Hematopoietic multipotent progenitor cell treated with erythropoietin and hydrocortisone succinate and interleukin-3 and kit ligand, for 6 days (in vitro differentiated cells): ENCODE measurements around the gene MTFP1.

Experiments used
- DNase-seq: peaks from one replicate; pipeline ENCODE4 v3.0.0-alpha.2; 2015

The MTFP1 gene

GRCh38 chr22:30426388-30427353 is 1.1 kb downstream of the MTFP1 start:
- peak; percentile 98 for DNase-seq

DNA sequence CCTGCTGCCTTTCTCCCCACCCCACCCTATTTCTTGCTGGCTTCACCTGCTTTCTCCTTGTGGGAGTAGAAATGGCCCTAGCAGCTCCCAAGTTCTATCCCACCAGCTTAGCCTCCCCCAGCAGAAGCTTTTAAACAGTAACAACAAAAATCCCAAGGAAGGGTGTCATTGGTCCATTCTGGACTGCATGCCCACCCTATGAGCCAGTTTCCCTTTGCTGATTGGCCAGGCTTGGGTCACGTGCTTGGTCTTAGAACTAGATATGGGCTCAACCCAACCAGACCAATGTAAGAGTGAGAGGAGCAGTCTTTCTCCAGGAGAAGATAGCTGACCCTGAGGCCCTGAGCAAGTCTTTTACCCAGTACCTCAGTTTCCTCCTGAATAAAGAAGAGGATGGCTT is 2.3 kb downstream of the MTFP1 start:
- no peak for DNase-seq

GRCh38 chr22:30429887-30430286 is 4.3 kb downstream of the MTFP1 start:
- no peak for DNase-seq

DNA sequence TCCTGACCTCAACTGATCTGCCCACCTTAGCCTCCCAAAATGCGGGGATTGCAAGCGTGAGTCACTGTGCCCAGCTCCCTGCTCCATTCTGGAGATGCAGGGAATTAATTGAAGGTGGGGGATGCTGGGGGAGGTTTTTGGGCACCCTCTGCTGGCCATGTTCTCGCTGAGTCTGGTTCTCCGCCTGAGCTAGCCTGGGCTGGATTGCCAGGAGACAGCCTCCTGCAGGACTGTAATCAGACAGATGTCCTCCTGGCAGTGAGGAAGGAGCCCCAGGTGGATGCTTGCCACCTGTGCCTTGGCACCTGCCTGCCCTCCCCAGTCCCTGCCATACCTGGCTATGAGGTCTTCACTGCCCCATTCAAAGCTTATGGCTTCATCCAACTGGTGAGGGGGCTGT is 5.4 kb downstream of the MTFP1 start:
- no peak for DNase-seq

- DNase-seq, result no peak
Observed at GRCh38 chr22:30432096-30432495, 6.5 kb downstream of the MTFP1 start.

DNA sequence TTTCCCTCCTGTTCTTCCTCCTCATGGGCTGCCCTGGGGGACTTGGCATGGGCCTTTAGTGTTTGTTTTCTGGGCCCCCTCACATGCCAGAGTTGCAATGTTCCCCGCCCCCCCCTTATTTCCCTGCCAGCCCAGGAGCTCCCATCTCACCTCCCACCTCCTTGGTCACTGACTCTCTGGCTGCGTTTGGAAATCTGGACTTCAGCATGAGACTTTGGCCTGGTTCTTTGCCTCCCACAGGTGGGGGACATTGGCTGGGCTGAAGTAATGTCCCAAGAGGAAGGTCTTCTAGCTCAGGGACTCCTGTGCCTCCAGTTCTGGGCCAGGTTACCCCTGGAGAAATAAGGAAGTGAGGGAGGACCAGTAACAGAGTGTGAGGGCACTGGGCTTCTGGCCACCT is 7.0 kb downstream of the MTFP1 start:
- no peak for DNase-seq

DNA sequence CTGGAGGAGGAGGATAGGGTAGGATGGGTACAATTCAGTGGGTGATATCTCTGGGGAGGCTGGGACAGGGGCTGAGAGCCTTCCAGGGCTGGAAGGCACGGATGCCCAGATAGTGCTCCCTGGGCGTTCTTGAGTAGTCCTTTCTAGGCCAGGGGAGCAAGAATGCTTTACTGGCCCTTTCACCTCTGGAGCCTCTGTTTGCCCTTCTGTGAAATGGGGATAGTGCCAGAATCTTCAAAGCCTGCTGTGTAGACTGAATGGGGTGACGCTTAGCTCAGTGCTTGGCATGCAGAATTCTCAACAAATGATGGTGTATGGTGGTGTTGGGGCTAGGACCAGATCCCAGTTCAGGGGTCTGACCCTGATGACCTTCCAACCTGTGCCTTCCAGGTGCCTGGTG is 7.7 kb downstream of the MTFP1 start:
- no peak for DNase-seq

DNA sequence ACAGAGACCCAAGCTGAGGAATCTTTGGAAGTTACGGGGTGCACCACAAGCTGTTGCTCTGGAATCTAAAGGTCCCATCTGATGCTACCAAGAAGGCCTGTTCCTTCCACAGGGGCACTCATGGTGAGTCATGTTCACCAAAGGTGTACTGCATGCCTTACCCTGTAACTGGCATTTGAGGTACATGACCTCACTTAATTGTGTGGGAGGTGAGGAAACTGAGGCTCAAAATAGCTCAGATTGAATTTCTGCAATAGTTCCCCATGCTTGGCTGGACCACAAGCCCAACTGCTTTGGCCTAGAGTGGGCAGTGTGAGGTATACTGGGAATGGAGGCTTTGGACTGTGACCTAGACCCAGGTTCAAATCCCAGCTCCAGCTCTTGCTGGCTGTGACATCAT is 8.2 kb downstream of the MTFP1 start:
- DNase-seq, result no peak

DNA sequence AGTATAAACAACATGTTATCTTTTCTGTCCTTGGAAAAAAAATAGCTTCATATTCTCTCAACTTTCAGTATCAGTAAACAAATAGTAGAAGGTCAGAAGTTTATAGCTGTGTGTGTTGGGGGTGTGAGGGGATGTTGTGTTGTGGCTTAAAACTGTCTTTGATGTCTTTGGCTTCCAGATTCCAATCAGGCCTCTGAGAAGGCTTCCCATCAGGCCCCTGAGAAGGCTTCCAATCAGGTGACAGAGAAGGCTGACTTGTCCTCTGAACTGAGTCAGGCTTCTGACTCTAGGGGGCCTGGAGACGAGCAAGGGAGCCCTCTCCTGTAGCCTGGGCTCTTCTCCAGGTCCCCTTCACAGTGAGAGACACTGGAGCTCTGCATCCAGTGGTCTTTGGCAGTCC is 9.3 kb downstream of the MTFP1 start:
- DNase-seq, result no peak

DNA sequence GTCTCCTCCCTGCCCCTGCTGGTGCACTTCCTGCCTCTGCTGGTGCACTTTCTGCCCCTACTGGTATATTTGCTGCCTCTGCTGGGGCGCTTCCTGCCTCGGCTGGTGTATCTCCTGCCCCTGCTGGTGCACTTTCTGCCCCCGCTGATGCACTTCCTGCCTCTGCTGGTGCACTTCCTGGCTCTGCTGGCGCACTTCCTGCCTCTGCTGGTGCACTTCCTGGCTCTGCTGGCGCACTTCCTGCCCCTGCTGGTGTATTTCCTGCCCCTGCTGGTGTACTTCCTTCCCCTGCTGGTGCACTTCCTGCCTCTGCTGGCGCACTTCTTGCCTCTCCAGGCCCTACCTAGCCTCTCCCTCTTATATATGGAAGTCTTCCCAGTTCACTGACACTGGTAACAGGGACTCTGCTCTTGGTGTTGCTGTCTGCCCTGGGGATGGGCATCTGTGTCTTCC is 10.1 kb downstream of the MTFP1 start:
- DNase-seq, result peak; percentile 46

GRCh38 chr22:30436196-30436595 is 10.6 kb downstream of the MTFP1 start:
- DNase-seq, result no peak

DNA sequence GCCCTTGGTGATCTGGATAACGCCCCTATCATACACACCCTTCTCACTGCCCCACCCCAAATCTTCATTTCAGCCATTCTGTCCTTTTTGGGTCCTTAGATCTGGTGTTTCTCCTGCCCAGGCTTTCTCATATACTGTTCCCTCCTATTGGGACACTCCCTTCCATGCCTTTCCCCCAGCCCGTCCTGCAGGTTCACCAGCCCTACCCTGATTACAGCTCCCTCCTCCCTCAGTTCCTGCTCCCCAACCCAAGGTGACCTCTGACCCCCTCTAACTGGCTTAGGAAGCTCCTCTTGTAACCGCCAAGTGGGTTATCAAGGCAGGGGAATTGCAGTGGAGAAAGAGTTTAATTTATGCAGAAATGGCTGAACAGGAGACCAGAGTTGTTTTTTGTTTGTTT is 13.0 kb downstream of the MTFP1 start:
- DNase-seq, result peak; percentile 44

GRCh38 chr22:30439226-30439625 is 13.7 kb downstream of the MTFP1 start:
- DNase-seq, result no peak

GRCh38 chr22:30439836-30440235 is 14.3 kb downstream of the MTFP1 start:
- no peak for DNase-seq

- no peak for DNase-seq
Observed at GRCh38 chr22:30441088-30441487, 15.5 kb downstream of the MTFP1 start.

DNA sequence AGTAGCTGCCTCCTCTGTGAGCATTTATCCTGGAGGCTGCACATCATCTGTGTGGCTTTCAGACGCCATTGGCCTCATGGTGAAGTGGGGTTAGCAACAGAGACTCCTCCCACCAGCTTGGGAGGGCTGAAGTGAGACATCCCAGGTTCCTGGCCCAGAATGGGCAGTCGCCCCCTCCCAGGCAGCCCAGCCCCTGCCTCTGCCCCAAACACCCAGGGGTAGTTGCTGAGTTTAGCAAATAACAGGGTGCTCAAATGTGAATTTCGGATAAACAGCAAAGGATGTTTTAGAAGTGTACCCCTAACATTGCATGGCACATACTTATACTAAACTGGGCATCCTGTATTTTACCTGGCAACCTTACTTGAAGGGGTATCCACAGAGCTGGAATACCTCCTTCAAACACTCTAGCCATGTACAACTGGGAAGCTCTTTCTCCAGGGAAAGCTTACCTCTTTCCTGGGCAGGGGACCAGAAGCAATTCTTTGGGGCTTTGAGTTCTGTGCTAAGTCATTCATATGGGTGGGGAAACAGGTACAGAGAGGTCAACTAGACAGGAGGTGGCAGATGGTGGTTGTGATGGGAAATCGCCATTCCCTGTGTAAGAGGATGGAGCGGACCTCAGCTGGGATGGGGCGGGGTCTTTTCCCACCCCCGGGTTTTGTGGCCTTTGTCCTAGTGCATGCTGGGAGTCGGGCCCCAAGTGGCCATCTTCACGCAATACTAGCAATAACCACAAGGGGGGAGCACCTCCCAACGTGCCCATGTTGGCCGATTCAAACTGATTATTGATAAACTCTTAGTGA is 19.3 kb downstream of the MTFP1 start:
- DNase-seq, result peak; percentile 84

DNA sequence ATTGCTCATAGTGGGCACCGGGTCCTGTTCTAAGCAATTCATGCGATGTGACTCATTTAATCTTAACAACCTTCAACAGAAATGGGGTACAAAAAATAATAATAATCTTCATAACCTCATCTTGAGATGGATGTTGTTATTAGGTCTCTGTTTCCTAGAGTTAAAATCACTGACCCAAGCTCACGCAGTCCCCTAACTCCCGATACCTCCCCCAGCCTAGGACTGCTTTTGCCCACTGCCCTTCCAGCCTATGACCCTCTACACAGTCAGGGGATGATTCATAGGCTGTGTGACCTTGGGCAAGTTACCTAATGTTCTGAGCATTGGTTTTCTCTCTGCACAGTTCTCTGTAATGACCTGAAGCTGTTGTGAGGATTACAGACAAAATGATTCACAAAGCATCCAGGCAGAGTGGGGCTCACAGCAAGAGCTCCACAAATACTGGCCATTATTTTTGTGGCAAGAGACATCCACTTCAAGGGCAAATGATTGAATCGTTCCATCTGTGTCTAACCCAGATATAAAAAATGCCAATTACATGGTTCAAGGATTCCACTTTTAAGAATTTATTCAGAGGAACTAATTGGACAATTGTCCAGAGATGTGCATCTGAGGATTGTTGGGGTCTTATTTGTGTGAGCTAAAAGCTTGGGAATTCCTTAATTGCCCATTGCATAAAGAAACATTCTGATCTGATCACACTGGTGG is 20.0 kb downstream of the MTFP1 start:
- DNase-seq, result no peak

GRCh38 chr22:30447656-30448055 is 22.1 kb downstream of the MTFP1 start:
- peak; percentile 93 for DNase-seq

- peak; percentile 95 for DNase-seq
Observed at GRCh38 chr22:30451488-30451887, 25.9 kb downstream of the MTFP1 start.

DNA sequence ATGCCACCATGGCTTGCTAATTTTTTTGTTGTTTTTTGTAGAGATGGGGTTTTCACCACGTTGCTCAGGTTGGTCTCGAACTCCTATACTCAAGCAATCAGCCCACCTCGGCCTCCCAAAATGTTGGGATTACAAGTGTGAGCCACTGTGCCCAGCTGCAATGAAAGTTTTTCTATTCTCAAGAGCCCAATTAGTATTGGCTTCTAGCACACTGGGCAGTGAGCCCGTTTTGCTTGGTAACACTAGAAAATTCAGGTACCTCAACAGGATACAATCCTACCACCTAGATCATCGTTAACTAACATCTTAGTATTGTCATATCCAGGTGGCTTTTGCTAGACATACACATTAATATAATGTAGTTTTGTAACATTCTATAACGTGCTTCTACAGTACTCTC is 27.3 kb downstream of the MTFP1 start:
- DNase-seq, result no peak

DNA sequence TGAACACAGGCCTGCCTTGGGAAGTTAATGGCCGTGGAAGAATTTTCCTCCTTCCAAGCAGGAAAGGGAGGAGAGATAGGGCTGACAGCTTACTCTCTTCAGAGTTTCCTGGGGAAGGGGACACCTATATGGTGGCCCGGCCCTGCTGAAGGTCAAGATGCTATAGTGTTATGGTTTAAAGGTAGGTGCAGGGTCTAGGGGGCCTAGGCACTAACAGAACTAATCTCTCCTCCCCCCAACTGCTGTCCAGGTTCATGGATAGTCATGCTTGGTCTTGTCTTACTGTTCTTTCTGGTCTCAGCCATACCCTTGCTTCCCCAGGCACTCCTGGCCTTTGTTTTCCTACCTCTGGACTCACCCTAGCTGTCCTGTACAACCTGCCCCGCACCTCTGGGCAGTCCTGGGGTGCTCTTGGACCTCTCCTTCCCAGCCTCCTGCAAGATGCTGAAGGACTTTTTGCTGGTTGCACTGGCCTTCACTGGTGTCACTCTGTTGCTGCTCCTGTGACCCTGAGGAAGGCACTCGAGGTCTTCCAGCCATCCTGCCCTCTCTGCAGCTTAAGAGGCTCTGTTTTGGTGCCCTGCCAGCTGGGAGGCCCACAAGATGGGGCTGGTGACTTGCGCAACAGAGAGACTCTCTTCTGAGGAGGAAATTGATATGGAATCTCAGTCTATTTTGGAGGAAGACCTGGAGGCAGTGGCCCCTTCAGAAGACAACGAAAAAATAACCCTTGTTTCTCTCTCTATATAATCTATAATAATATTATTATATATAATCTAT is 28.4 kb downstream of the MTFP1 start:
- DNase-seq, result peak; percentile 92

DNA sequence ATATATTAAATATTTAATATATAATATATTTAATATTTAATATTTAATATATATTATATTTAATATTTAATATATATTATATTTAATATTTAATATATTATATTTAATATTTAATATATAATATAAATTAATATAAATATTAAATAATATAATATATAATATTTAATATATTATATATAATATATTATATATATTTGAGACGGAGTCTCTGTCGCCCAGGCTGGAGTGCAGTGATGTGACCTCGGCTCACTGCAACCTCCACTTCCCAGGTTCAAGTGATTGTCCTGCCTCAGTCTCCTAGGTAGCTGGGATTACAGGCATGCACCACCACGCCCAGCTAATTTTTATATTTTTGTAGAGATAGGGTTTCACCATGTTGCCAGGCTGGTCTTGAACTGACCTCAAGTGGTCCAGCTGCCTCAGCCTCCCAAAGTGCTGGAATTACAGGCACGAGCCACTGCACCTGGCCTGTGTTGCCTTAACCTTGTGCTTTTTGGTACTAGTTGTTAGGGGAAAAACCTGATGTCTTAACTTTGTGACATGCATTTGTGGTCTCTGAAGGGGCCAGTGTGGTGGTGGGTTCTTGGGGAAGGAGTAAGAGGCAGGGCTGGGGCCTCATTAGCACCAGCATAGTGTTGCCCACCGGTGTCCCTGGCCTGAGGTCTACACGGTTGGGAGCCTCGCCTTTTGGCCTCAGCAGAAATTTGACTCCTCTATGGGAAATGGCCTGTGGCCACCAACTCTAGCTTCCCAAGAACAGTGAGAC is 29.7 kb downstream of the MTFP1 start:
- no peak for DNase-seq
